Measurements from ENCODE around the gene TMC5. TPM values are rescaled to one million over a fixed set of nuclear protein-coding genes. Genes with fewer than 3 reads are reported as not detected.
A peak's percentile ranks its signal among the peaks of the same experiment; 100 is the strongest.

Gene TMC5
- total RNA-seq, 2 donors from 2014 or later = 0.16 TPM; not detected in 1

DNA sequence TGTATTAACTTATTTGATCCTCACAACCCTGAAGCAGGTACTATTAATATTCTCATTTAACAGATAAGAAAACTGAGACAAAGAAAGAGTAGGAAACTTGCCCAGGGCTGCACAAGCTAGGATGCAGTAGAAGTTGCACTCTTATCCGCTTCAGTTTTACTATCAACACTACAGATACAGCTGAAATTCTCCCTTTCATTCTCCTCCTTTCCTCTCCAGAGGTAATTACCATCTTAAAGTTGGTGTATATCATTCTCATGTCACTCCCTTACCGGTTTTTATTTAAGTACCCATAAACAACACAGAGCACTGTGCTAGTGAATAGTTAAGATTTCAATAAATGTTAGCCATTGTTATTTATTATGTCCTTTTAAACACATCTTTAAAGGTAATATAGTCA is 100.7 kb downstream of the TMC5 start:
- TF ChIP-seq CTCF (IDR thresholded peaks at IDR 0.05) = no peak
- peaks cover 0 to 33% of the 10 kb centered on the region in 2 donors for H3K4me1 ChIP-seq
- no peak overlapping the region for H3K27ac ChIP-seq
- no peaks in the 10 kb centered on the region for H3K9me3 ChIP-seq
- no peak for DNase-seq (ENCODE audit: low spot score)
- no peaks in the 10 kb centered on the region for H3K27me3 ChIP-seq
- H3K36me3 ChIP-seq = peaks cover 20% of the 10 kb centered on the region
- no peak overlapping the region for H3K4me3 ChIP-seq

- Histone ChIP-seq H3K9me3 (no peaks in the 10 kb centered on the region), H3K36me3 (peaks cover 11% of the 10 kb centered on the region), H3K4me3 (peak overlapping the region; percentile 67 to 74), H3K27ac (peak overlapping the region; percentile 86 to 89), H3K4me1 (peaks cover 0 to 46% of the 10 kb centered on the region in 2 donors), H3K27me3 (no peaks in the 10 kb centered on the region)
- TF ChIP-seq CTCF (IDR thresholded peaks at IDR 0.05) = no peak
- DNase-seq (ENCODE audit: low spot score) = no peak
These were observed 103.2 kb downstream of the TMC5 start for GRCh38 chr16:19520861-19521331.

DNA sequence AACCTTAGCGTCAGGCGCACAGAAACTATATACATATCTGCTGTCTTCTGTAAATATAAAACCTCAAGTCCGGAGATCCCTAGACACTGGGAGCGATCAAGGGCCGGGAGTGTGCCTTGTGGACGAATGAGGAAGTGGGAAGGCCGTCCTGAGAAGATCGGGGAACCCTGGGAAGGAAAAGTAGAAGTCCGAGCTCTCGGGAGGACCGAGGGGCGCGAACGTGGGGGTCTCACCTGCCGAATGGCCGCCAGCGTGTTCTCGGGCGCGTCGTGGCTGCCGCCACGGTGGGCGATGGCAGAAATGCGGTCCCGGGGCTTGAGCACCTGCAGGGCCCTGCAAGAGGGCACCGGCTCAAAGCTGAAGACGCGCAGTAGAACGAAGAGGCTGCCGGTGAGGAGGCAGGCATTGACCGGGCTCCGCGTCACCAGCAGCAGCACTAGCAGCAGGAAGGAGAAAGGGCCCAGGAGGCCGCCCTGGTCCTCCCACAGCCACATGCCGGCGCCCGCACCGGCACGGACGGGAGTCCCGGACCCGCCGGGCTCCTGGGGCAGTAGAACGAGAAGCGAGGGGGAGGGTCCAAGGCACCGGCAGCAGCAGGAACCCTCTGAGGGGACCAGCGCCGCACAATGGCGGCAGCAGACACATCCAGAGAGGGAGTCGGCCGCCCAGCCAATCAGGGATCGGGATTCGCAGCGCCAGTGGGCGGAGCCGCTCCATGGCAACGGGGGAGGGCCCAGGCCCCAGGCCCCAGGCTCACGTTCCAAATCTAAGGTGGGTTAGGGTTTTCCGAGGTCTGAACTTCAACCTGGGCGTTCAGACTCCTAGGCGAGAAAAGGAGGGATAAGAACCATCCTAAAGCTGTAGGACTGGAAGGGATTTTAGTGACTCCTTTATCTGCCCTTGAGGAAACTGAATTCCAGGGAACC is 104.1 kb downstream of the TMC5 start, which contains the start of gene GDE1:
Gene GDE1, minus strand, starts transcription at position 628 of the 926 bp plus-strand sequence. Its CDS starts 134 bp downstream, at position 494.
- peaks cover 3% of the 10 kb centered on the region for H3K36me3 ChIP-seq
- H3K4me1 ChIP-seq = peaks cover 0 to 45% of the 10 kb centered on the region in 2 donors
- TF ChIP-seq CTCF (IDR thresholded peaks at IDR 0.05) = peak in 1 of 2 donors; percentile 32
- peak within 1 kb of the TSS; percentile 67 to 74 for H3K4me3 ChIP-seq
- H3K27me3 ChIP-seq = no peaks in the 10 kb centered on the region
- H3K27ac ChIP-seq = peak within 1 kb of the TSS; percentile 86 to 89
- DNase-seq (ENCODE audit: low spot score) = peak; percentile 95
- H3K9me3 ChIP-seq = no peaks in the 10 kb centered on the region

- peak overlapping the region in 1 of 2 donors; percentile 74 for H3K4me3 ChIP-seq
- H3K27me3 ChIP-seq = no peaks in the 10 kb centered on the region
- no peak for DNase-seq (ENCODE audit: low spot score)
- peak overlapping the region; percentile 86 to 89 for H3K27ac ChIP-seq
- H3K9me3 ChIP-seq = no peaks in the 10 kb centered on the region
- TF ChIP-seq CTCF (IDR thresholded peaks at IDR 0.05) = no peak
- H3K36me3 ChIP-seq = no peaks in the 10 kb centered on the region
- H3K4me1 ChIP-seq = peaks cover 0 to 40% of the 10 kb centered on the region in 2 donors
These were observed 104.7 kb downstream of the TMC5 start for GRCh38 chr16:19522397-19522732.

GRCh38 chr16:19522760-19523159 is 105.1 kb downstream of the TMC5 start:
- Histone ChIP-seq H3K27me3 (no peaks in the 10 kb centered on the region), H3K36me3 (no peaks in the 10 kb centered on the region), H3K4me3 (no peak overlapping the region), H3K9me3 (no peaks in the 10 kb centered on the region), H3K27ac (no peak overlapping the region), H3K4me1 (peaks cover 0 to 40% of the 10 kb centered on the region in 2 donors)
- no peak for TF ChIP-seq CTCF (IDR thresholded peaks at IDR 0.05)
- DNase-seq (ENCODE audit: low spot score) = no peak

Data from right atrium auricular region (tissue), 2 donors.